Hypothalamus (tissue), 51 donors: ENCODE results near the gene MTA3.

Source experiments
- DNase-seq, 51 donors: peaks; one replicate each; lab custom pipeline; 2025; lab: John Stamatoyannopoulos, UW

The MTA3 gene

DNA sequence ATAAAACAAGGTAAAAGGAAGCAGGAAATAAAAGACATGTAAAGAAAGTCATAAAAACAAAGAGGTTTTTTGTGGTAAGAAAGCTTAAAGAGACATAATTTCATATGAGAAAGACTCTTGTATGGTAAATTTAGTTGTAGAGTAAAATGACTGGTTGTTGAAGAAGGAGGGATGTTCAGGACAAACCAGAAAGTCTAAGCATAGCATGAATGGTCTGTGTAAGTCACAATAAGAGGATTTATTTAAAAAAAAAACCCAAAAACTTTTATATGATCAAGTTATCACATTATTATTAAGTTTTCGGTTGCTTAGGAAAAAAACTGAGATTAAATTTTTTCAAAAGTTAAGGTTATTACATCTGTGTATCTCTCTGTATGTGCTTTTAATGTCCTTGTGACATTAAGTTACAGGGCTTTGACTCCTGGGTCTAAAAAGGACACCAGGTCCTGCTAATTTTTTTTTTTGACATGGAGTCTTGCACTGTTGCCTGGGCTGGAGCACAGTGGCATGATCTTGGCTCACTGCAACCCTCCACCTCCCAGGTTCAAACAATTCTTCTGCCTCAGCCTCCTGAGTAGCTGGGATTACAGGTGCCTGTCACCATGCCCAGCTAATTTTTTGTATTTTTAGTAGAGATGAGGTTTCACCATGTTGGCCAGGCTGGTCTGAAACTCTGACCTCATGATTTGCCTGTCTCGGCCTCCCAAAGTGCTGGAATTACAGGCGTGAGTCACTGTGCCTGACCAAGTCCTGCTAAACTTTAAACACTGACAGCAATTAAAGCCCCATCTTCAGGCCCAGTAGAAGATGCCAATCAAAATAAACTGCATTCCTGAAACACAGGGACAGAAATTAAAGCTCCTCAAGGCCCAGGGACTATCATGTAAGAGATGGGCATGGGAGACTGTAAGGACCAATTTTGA, 209.7 kb downstream of the MTA3 start:
- DNase-seq, result no peak

GRCh38 chr2:42781181-42781580, 212.7 kb downstream of the MTA3 start:
- no peak for DNase-seq

- DNase-seq, result no peak
Observed at GRCh38 chr2:42783511-42783910, 215.1 kb downstream of the MTA3 start.

DNA sequence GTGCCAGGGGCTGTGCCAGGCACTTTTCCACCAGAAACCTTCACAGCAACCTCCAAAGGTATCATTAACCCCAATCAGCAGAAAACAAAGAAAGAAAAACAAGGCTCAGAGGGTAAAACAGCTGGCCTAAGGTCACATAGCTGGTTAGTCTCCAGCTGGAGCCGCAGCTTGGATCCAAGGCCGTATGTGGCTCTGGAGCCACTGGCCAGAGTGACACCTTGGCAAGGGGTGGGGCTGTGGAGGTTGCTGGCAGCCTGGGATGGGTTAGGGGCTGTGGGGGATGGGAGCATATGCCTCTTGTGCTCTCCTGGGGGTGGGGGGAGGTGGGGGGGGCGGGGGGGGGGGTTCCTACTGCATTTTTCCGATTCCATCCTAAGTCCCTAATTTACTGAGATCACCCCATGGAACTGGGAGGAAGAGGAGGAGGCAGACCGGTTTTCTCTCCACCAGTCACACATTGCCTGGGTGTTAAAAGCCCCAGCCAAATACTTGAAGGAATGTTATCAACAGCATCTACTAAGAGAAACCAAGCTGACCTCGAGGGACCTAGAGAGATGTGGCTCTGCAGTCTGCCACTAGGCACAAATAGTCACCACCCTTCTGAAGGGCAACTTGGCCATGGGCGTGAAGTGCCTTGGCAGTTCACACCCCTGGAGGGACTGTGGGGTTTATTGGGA, 215.9 kb downstream of the MTA3 start:
- DNase-seq, result no peak

DNA sequence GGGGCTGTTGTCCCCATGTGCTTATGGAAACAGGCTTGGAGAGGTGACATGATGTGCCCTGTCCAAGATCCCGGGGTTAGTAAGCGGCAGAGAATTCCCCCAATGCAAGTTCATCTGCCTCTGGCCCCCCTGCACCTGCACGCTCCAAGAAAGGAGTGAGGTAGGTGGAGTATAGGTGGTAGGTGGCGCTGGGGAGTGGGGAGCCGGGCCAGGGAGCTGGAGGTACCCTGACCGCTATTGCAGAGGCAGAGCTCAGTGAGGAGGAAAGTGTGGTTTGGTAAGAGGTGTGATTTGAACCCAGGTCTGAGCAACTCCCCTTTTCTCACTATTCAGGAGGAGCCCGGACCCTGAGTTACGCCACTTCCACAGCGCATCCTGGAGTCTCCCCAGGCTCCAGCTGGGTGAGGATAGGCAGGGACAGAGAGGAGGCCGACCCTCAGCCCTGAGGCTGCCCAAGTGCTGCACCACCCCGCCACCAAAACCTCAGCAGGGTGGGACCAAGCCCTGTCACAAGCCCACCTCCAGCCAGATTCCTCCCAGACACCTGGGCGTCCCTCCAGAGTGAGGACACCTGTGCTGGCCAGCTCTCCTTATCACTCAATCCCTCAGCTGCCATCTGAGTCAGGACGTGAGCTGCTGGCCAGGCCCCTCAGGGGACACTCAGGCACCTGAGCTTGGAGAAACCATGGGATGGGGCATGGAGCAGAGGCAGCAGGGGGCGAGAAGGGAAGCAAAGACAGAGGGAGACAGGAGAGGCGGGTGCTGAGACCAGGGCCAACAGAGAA, 218.3 kb downstream of the MTA3 start:
- DNase-seq, result no peak

GRCh38 chr2:42787424-42787787, 219.0 kb downstream of the MTA3 start:
- no peak for DNase-seq

GRCh38 chr2:42787788-42788477, 219.5 kb downstream of the MTA3 start:
- no peak for DNase-seq

- no peak for DNase-seq
Observed at GRCh38 chr2:42788478-42788793, 220.0 kb downstream of the MTA3 start.

DNA sequence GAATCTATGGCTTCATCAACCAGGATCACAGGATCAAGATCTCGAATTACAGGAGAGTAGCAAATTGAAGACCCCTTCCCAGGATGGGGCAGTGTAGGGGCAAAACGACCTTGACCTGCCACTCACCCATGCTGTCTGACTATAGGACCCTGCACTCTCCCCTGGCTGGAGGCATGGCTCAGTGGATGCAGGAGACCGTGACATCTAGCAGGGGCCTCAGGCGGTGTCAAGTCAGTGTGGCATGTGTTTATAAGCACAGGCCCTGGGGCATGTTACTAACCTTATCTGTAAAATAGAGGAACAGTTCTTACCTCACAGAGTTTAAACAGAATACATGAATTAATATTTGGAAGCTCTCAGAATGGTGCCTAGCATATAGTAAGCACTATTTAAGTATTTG, 220.4 kb downstream of the MTA3 start:
- DNase-seq, result no peak

DNA sequence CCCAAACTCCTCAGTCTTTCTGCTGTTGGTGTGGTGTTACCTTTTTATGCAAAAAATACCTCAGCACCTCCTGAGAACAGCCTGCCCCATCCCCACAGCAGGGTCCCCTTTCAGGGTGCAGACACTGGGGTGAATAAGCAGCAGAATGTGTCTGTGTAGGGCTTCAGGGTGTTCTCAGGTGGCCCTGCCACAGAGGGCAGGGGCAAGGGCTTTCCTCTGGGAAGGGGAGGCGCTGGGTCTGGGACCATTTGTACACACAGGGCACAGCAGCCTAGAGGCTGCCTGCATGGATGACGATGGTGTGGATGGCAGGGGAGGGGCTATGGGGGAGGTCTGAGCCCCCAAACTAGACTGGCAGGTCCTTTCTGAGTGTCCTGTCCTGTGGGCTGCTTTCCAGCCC, 221.3 kb downstream of the MTA3 start:
- DNase-seq, result no peak

- no peak for DNase-seq
Observed at GRCh38 chr2:42791606-42792005, 223.2 kb downstream of the MTA3 start.

DNA sequence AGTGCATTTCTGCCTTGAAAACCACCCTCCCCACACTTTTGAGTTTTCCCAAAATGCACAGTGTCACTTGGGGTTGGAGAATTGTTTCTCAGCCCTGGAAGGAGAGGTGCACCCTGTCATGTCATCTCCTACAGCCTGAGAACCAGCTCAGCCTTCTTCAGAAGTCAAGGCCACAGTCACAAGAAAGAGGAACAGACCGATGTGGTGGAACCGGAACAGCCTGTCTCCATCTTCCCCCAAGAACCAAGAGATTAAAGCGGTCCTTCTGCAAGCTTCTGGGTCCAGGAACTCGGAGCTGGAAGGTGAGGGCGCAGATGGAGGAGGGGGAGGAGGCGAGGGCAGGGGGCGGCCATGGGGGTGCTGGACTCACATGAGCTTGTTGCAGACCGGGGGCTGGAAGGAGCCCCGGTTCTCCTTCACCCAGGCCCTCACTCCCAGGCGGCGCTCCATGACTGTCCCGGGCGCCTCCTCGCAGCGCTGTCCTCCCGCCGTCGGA, 223.7 kb downstream of the MTA3 start:
- DNase-seq, result peak in 8 of 51 donors; percentile 14 to 46 (median 20)

GRCh38 chr2:42792583-42793333, 224.3 kb downstream of the MTA3 start, which contains the start of gene HAAO:
Gene HAAO, minus strand, starts transcription at chr2:42792583. Its CDS starts 47 bp downstream, at chr2:42792536.
- peak in 3 of 51 donors; percentile 13 to 34 (median 31) for DNase-seq

GRCh38 chr2:42793334-42794270, 225.2 kb downstream of the MTA3 start:
- DNase-seq, result no peak

- DNase-seq, result no peak
Observed at GRCh38 chr2:42794271-42795046, 226.0 kb downstream of the MTA3 start.

GRCh38 chr2:42795275-42795674, 226.8 kb downstream of the MTA3 start:
- no peak for DNase-seq

DNA sequence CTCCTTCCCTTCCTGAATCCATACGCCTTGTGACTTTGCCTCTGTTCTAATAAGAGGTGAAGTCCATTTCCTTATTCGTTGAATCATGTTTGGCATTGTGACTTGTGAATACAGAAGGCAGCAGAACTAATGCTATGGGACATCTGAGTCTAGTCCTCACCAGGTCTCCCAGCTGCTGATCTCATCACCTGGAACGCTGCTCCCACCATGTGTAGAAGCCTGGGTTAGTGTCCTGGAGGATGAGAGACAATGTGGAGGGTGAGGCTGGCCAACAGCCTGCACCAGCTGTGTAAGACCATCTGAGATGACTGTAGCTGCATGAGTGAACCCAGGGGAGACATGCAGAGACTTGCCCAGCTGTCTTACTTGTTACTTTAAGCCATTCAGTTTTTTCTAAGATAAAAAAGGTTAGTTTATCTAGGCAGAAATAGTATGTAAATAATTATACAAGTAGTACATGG, 227.4 kb downstream of the MTA3 start:
- DNase-seq, result no peak
